ENCODE results near the gene C11orf58.

DNA sequence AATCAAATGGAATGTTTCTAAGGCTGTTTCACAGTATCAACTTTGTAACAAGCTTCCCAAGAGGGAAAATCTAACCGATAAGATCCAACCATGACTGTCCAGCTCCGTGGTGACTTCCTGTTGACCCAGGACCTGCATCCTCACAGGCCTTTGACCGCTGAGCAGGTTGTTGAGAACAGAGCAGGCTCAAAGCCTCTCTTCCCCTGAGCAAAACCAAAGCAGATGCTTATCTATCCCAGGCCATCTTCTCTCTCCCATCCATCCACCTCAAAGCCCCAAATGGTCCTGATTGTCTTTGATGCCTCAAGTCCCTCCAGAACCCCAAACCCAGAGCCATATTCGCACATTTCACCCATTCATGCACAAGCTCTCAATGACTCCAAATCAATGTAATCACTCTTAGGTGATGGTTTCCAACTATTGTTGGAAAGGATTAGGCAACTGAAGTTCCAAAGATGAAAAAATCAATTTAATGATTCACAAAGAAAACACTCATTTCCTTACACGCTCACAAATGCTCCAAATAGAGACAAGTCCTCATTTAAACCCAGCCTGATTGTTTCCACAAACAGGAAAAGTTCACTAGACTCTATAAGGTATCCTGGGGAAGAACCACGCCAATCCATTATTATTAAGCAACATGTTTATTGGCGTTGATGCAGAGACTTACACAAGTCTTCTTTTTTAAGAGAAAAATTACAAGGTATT lies 48.7 kb downstream of the C11orf58 start:
- TF ChIP-seq, protein P1, sequence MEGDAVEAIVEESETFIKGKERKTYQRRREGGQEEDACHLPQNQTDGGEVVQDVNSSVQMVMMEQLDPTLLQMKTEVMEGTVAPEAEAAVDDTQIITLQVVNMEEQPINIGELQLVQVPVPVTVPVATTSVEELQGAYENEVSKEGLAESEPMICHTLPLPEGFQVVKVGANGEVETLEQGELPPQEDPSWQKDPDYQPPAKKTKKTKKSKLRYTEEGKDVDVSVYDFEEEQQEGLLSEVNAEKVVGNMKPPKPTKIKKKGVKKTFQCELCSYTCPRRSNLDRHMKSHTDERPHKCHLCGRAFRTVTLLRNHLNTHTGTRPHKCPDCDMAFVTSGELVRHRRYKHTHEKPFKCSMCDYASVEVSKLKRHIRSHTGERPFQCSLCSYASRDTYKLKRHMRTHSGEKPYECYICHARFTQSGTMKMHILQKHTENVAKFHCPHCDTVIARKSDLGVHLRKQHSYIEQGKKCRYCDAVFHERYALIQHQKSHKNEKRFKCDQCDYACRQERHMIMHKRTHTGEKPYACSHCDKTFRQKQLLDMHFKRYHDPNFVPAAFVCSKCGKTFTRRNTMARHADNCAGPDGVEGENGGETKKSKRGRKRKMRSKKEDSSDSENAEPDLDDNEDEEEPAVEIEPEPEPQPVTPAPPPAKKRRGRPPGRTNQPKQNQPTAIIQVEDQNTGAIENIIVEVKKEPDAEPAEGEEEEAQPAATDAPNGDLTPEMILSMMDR (conservative IDR thresholded peaks at IDR 0.05; ENCODE audit: low read depth, low read length): no peak
- TF ChIP-seq EZH2 (IDR thresholded peaks at IDR 0.05; ENCODE audit: borderline replicate concordance, low read depth, low read length, poor library complexity, severe bottlenecking): no peak
